Measurements from ENCODE around the gene METTL23. TPM values are rescaled to one million over a fixed set of nuclear protein-coding genes. Genes with fewer than 3 reads are reported as not detected.
A peak's percentile ranks its signal among the peaks of the same experiment; 100 is the strongest.
"Not testable (repeated sequence)": the region's sequence is repeated elsewhere in the genome, so short reads cannot be mapped to it uniquely, and the experiment has no call there.

Gene METTL23
- total RNA-seq, 1 donor from 2014 or later, result 31.6 TPM

- DNase-seq, result peak; percentile 68
- Histone ChIP-seq H3K4me3 (peak overlapping the region; percentile 74), H3K27me3 (ENCODE audit: low read depth) (no peaks in the 10 kb centered on the region), H3K4me1 (peaks cover 39% of the 10 kb centered on the region), H3K9me3 (no peaks in the 10 kb centered on the region), H3K27ac (peak overlapping the region; percentile 86), H3K36me3 (peaks cover 16% of the 10 kb centered on the region)
- ATAC-seq, result peak; percentile 54 to 57
- TF ChIP-seq, protein P1, sequence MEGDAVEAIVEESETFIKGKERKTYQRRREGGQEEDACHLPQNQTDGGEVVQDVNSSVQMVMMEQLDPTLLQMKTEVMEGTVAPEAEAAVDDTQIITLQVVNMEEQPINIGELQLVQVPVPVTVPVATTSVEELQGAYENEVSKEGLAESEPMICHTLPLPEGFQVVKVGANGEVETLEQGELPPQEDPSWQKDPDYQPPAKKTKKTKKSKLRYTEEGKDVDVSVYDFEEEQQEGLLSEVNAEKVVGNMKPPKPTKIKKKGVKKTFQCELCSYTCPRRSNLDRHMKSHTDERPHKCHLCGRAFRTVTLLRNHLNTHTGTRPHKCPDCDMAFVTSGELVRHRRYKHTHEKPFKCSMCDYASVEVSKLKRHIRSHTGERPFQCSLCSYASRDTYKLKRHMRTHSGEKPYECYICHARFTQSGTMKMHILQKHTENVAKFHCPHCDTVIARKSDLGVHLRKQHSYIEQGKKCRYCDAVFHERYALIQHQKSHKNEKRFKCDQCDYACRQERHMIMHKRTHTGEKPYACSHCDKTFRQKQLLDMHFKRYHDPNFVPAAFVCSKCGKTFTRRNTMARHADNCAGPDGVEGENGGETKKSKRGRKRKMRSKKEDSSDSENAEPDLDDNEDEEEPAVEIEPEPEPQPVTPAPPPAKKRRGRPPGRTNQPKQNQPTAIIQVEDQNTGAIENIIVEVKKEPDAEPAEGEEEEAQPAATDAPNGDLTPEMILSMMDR (IDR thresholded peaks at IDR 0.05), result no peak
- intact Hi-C loops (cut with DNase I), result no loop called here
Measured at GRCh38 chr17:76709077-76709950, 17.3 kb upstream of the METTL23 start.

DNA sequence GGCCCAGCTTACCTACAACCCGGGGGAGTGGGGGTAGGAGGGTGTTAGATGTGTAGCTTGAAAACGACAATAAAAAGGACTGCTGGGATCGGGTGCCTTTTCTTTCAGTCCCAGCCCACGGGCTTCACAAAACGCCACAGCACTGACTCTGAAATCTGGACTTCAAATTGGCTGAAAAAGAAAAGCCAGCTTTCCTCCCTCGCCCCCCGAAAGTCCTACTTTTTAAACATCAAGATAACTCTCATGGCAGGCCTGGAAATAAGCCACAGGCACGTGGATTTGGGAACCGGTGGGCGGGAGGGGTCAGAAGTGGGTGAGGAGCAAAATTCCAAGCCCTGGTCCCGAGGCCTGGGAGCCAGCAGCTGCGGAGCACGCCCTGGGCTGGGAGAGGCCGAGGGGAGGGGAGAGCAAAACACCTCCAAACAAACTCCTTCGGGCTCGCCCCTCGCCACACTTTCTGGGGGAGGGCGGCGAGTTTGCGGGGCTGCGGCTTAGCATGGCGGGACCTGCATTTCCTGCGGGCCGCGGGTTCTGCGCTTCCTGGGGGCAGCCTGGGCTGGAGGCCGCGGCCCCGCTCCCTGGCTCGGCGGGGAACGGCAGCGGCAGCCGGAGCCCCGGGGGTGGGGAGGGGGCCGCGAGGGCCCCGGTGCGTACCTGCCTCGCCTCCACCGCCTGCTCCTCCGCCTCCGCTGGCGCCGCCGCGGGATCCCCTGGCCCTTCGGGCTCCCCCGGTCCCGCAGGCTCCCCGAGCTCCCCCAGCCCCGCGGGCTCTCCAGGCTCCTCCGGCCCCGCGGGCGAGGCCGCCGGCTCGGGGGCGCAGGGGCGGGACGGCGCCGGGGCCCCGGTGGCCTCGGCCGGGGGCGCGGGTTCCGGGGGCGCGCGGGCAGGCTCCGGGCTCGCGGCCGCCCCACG, 16.4 kb upstream of the METTL23 start:
- H3K27me3 ChIP-seq (ENCODE audit: low read depth); H3K9me3 ChIP-seq; intact Hi-C loops (cut with DNase I): not testable (repeated sequence)
- peak overlapping the region; percentile 74 for H3K4me3 ChIP-seq
- peak overlapping the region; percentile 86 for H3K27ac ChIP-seq
- H3K4me1 ChIP-seq, result peaks cover 48% of the 10 kb centered on the region
- DNase-seq (peak; percentile 50), ATAC-seq (peak; percentile 31 to 49)
- peaks cover 21% of the 10 kb centered on the region for H3K36me3 ChIP-seq

- Histone ChIP-seq H3K27me3 (ENCODE audit: low read depth) (no peaks in the 10 kb centered on the region), H3K9me3 (no peaks in the 10 kb centered on the region), H3K36me3 (peaks cover 30% of the 10 kb centered on the region), H3K27ac (peak within 1 kb of the TSS; percentile 86), H3K4me3 (peak within 1 kb of the TSS; percentile 74), H3K4me1 (peaks cover 56% of the 10 kb centered on the region)
- intact Hi-C loops (cut with DNase I), result no loop called here
- peak; percentile 82 to 84 for ATAC-seq
- TF ChIP-seq, protein P1 (IDR thresholded peaks at IDR 0.05), result no peak
- peak; percentile 79 for DNase-seq
Measured at GRCh38 chr17:76710863-76711611, 15.6 kb upstream of the METTL23 start, which contains the start of gene MXRA7. Gene MXRA7 (minus strand): TSS chr17:76710965. CDS start chr17:76710946, 19 bp downstream.

DNA sequence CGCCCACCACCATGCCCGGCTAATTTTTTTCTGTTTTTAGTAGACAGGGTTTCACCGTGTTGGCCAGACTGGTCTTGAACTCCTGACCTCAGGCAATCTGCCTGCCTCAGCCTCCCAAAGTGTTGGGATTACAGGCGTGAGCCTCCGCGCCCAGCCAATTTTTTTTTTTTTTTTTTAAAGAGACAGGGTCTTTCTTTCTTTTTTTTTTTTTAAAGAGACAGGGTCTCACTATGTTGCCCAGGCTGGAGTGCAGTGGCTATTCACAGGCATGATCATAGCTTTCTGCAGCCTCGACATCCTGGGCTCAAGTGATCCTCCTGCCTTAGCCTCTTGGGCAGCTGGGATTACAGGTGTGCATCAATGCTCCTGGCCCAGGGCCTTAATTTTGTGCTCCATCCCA, 14.3 kb upstream of the METTL23 start:
- DNase-seq; H3K27me3 ChIP-seq (ENCODE audit: low read depth); intact Hi-C loops (cut with DNase I); ATAC-seq; H3K9me3 ChIP-seq; H3K27ac ChIP-seq; H3K4me3 ChIP-seq: not testable (repeated sequence)
- peaks cover 42% of the 10 kb centered on the region for H3K36me3 ChIP-seq
- H3K4me1 ChIP-seq, result peaks cover 61% of the 10 kb centered on the region

- Histone ChIP-seq H3K27ac (no peak overlapping the region), H3K4me1 (peaks cover 48% of the 10 kb centered on the region), H3K36me3 (peaks cover 57% of the 10 kb centered on the region), H3K9me3 (no peaks in the 10 kb centered on the region), H3K27me3 (ENCODE audit: low read depth) (no peaks in the 10 kb centered on the region), H3K4me3 (no peak overlapping the region)
- ATAC-seq (no peak), DNase-seq (no peak)
- TF ChIP-seq, protein P1 (IDR thresholded peaks at IDR 0.05), result no peak
- intact Hi-C loops (cut with DNase I), result no loop called here
Measured at GRCh38 chr17:76713765-76714164, 12.9 kb upstream of the METTL23 start.

GRCh38 chr17:76714336-76714735, 12.3 kb upstream of the METTL23 start:
- H3K36me3 ChIP-seq, result peaks cover 63% of the 10 kb centered on the region
- intact Hi-C loops (cut with DNase I), result no loop called here
- H3K27me3 ChIP-seq (ENCODE audit: low read depth), result no peaks in the 10 kb centered on the region
- H3K4me3 ChIP-seq, result no peak overlapping the region
- ATAC-seq (no peak), DNase-seq (no peak)
- TF ChIP-seq, protein P1 (IDR thresholded peaks at IDR 0.05), result no peak
- H3K27ac ChIP-seq, result no peak overlapping the region
- H3K4me1 ChIP-seq, result peaks cover 42% of the 10 kb centered on the region
- no peaks in the 10 kb centered on the region for H3K9me3 ChIP-seq
